Measurements from ENCODE around the gene RPL5. TPM values are rescaled to one million over a fixed set of nuclear protein-coding genes. Genes with fewer than 3 reads are reported as not detected.

The RPL5 gene
- total and polyA plus RNA-seq, 2 of the 8 experiments (the other 6 are each of a cell fraction or from before 2014, with no cell fraction given) = 1,506 to 2,034 TPM

GRCh38 chr1:92851729-92852128 is 19.9 kb downstream of the RPL5 start:
- Histone ChIP-seq H3K4ac (replicated peaks; ENCODE audit: insufficient read length, low read depth, low read length) (no peak overlapping the region), H4K91ac (replicated peaks; ENCODE audit: insufficient read length, low read length) (no peak overlapping the region), H3K9me3 (ENCODE audit: insufficient read depth in 2 of 2, low read depth in 1 of 2, low read length in 1 of 2) (no peaks in the 10 kb centered on the region), H2BK20ac (ENCODE audit: low read length) (no peak overlapping the region), H3K79me1 (ENCODE audit: low read depth, low read length) (no peaks in the 10 kb centered on the region), H2AFZ (ENCODE audit: low read length) (no peak overlapping the region), H3K4me1 (replicated peaks in 1 of 4; ENCODE audit: control insufficient read depth in 3 of 4, insufficient read depth in 4 of 4, low read length in 3 of 4) (no peaks in the 10 kb centered on the region), H2BK5ac (ENCODE audit: low read depth, low read length) (no peak overlapping the region), H3K18ac (ENCODE audit: extremely low read depth, low read length) (no peak overlapping the region), H4K20me1 (replicated peaks in 1 of 2; ENCODE audit: control insufficient read depth in 1 of 2, insufficient read depth in 2 of 2, low read length in 2 of 2) (no peaks in the 10 kb centered on the region), H2AK5ac (ENCODE audit: low read depth, low read length) (no peak overlapping the region), H2BK12ac (ENCODE audit: low read depth, low read length) (no peak overlapping the region), H4K5ac (ENCODE audit: insufficient read length, low read depth, low read length) (no peak overlapping the region), H2BK15ac (ENCODE audit: low read length) (no peak overlapping the region), H3K27me3 (replicated peaks in 1 of 4; ENCODE audit: control insufficient read depth in 3 of 4, extremely low read depth in 1 of 4, insufficient read depth in 3 of 4, low read length in 3 of 4) (no peaks in the 10 kb centered on the region), H3K14ac (ENCODE audit: insufficient read length) (no peak overlapping the region), H3K27ac (ENCODE audit: low read depth, low read length) (no peak overlapping the region), H3K9ac (replicated peaks in 1 of 4; ENCODE audit: extremely low read depth in 1 of 4, low read depth in 3 of 4, low read length in 3 of 4) (no peak overlapping the region), H3K79me2 (ENCODE audit: control insufficient read depth in 1 of 2, insufficient read depth in 2 of 2, low read length in 2 of 2) (no peaks in the 10 kb centered on the region), H4K8ac (ENCODE audit: extremely low read depth, insufficient read depth, low read length) (no peak overlapping the region), H3K4me2 (ENCODE audit: insufficient read depth in 1 of 2, low read depth in 2 of 2, low read length in 2 of 2) (no peak overlapping the region), H2BK120ac (replicated peaks; ENCODE audit: low read depth, low read length) (no peak overlapping the region), H3K23ac (ENCODE audit: insufficient read length) (no peak overlapping the region), H3K56ac (replicated peaks; ENCODE audit: insufficient read length, low read depth, low read length) (no peak overlapping the region), H3K4me3 (ENCODE audit: extremely low read depth in 1 of 4, insufficient read depth in 2 of 4, low read depth in 3 of 4, low read length in 4 of 4) (no peak overlapping the region), H3K36me3 (ENCODE audit: control insufficient read depth in 2 of 4, insufficient read depth in 4 of 4, low read length in 3 of 4) (no peaks in the 10 kb centered on the region), H3K23me2 (ENCODE audit: low read depth, low read length) (no peaks in the 10 kb centered on the region)
- WGBS, 2 experiments (ENCODE audit: extremely low coverage in 1 of 2, insufficient coverage in 1 of 2, insufficient read length in 1 of 2, insufficient replicate concordance in 2 of 2, low coverage in 1 of 2, low lambda C conversion rate in 2 of 2, missing lambda C conversion rate in 1 of 2) = 76% methylated on average over 2 of the region's 2 CpGs; no CpG with 5 or more reads in 1 of the 2 experiments
- FAIRE-seq = no peak
- ChIA-PET POLR2A (ENCODE audit: partially characterized antibody) (interaction anchor here (0.6 to 3.1 kb wide), 4 partner anchors 12 to 20 kb away, joined by 3 to 13 read pairs (median 6); partner anchors contain the start of gene RPL5), CTCF (ENCODE audit: partially characterized antibody) (interaction anchor here (0.6 to 3.1 kb wide), 4 partner anchors 8 to 143 kb away, joined by 3 to 13 read pairs (median 4); partner anchors contain the start of gene DIPK1A)
- DNase-seq (ENCODE audit: low read depth in 1 of 2, low spot score in 2 of 2) = no peak
- TF ChIP-seq RBBP5 (IDR thresholded peaks at IDR 0.05; ENCODE audit: borderline replicate concordance, low read depth, low read length) = no peak
- TF ChIP-seq ASH2L (IDR thresholded peaks at IDR 0.05; ENCODE audit: low read length) = no peak
- TF ChIP-seq CEBPB (IDR thresholded peaks at IDR 0.05; ENCODE audit: low read depth, low read length) = no peak
- no peak for TF ChIP-seq SIRT6 (IDR thresholded peaks at IDR 0.05; ENCODE audit: low read length)
- TF ChIP-seq SUZ12 (IDR thresholded peaks at IDR 0.05; ENCODE audit: low read length) = no peak
- TF ChIP-seq JUND (IDR thresholded peaks at IDR 0.05; ENCODE audit: low read length) = no peak
- TF ChIP-seq POLR2AphosphoS5 (IDR thresholded peaks at IDR 0.05; ENCODE audit: low read depth, low read length) = no peak
- no peak for TF ChIP-seq YY1 (IDR thresholded peaks at IDR 0.05; ENCODE audit: low read depth, low read length)
- TF ChIP-seq EP300 (IDR thresholded peaks at IDR 0.05; ENCODE audit: borderline replicate concordance in 1 of 2, low read depth in 2 of 2, low read length in 2 of 2) = no peak
- no peak for TF ChIP-seq RFX5 (IDR thresholded peaks at IDR 0.05; ENCODE audit: borderline replicate concordance, low read depth, low read length)
- TF ChIP-seq MAFK (IDR thresholded peaks at IDR 0.05; ENCODE audit: low read depth, low read length) = no peak
- TF ChIP-seq SAP30 (IDR thresholded peaks at IDR 0.05; ENCODE audit: insufficient read depth, insufficient replicate concordance, low read length) = no peak
- no peak for TF ChIP-seq BCL11A (IDR thresholded peaks at IDR 0.05; ENCODE audit: low read depth in 2 of 2, low read length in 2 of 2)
- TF ChIP-seq NANOG (IDR thresholded peaks at IDR 0.05; ENCODE audit: insufficient read depth, low read depth, low read length, poor library complexity, severe bottlenecking) = no peak
- no peak for TF ChIP-seq KDM5A (IDR thresholded peaks at IDR 0.05; ENCODE audit: low read length)
